Globus pallidus (tissue), 1 donor: ENCODE results near the gene SORCS3.

ENCODE experiments used
- DNase-seq: peaks from one replicate; pipeline ENCODE4 v3.0.0-alpha.2; 2015; ENCODE audit warnings: low spot score

The SORCS3 gene

GRCh38 chr10:104921763-104922162, 280.7 kb downstream of the SORCS3 start:
- no peak for DNase-seq

DNA sequence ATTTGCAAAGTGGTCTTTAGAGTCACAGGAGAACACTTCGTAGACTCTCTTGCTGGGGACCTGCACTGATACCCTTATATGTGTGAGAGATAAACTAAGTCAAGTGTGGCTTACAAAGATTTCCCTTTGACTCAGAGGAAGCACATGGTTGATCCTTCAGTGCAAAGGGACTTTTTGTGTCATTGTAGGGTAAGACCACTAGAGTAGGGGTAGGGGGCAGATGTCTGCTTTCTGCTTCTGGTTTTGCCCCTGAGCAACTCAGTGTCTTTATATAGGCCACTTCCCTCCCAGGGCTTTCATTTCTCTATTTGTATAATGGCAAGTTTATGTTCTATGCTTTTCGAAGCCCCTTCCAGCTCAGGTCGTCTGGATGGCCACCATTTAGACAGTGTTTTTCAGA, 281.7 kb downstream of the SORCS3 start:
- no peak for DNase-seq

- DNase-seq, result no peak
These were observed 282.4 kb downstream of the SORCS3 start for GRCh38 chr10:104923501-104923900.

DNA sequence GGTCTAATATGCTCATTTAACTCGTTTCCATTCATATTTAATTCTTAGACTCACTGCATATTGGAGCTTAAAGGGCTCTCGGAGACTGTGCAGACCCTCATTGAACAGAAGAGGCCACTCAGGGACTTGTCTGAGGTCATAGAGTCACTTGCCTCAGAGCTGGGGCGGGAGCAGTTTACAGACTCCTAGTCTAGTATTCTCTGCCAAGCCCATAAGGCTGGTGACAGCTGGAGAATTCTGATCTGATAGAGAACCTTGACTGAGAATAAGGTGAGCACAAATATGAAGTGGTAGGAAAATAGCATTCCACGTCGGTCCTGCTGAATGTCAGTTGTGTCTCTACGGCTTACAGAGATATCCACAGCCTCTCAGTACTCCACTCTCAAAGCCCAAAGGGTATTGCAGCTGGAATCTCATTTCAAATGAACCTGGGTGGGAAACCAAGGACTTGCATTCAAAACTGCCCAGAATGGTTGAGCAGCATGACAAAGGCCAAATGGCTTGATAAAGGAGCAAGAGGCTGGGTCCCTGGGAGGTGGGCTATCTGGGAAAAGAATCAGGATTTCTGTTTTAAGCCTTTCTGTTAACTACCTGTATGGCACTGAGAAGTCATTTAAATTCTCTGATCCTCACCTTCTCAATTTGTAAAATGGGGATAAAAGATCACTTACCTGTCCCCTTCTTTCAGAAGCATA, 283.2 kb downstream of the SORCS3 start:
- DNase-seq, result no peak

DNA sequence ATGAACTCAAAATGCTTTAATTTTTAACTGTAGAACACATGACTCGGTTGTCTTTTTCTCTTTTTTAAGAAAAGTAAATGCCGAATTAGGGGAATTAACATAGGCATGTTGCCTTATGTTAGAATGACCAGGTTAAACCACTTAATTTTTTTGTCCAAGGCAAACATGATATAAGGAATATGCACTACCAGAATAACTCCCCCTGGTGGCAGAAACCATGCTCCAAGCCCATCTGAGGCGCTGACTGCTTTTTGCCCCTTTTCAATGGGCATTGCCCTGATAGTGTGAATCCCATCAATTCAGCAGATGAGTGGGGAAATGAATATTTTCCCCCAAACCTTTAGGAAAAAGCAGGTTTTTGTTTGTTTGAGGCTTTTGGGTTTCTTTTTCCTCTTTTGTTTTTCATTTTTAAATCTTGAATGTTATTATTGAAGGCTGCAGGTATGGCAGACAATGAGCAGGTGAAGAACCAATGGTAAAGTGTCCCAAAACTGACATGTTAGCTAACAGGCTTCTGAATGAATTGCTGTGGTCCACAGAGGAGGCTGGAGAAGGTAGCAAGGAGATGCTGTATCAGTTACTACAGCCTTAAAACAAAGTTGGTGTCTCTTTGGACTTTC, 284.3 kb downstream of the SORCS3 start:
- DNase-seq, result peak; percentile 44

GRCh38 chr10:104928734-104929133, 287.6 kb downstream of the SORCS3 start:
- DNase-seq, result no peak

GRCh38 chr10:104931612-104932134, 290.6 kb downstream of the SORCS3 start:
- no peak for DNase-seq

DNA sequence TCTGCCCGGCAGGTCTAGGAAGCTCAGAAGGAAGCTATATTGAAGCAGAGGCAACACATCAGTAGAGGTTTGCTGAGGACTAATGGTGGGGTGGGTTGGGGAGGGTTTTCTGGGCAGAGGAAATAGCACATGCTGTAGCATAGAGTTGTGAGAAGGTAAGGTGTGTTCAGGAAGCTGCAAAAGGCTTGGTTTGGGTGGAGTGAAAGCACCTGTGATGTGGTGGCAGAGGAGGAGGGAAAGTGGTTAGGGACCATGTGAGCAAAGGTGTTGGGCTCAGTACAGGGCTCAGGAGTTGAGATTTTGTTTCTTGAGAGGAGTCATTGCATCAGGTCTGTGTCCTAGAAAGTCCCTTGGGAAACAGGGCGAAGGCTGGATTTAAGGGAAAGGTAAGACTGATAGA, 294.6 kb downstream of the SORCS3 start:
- DNase-seq, result no peak

DNA sequence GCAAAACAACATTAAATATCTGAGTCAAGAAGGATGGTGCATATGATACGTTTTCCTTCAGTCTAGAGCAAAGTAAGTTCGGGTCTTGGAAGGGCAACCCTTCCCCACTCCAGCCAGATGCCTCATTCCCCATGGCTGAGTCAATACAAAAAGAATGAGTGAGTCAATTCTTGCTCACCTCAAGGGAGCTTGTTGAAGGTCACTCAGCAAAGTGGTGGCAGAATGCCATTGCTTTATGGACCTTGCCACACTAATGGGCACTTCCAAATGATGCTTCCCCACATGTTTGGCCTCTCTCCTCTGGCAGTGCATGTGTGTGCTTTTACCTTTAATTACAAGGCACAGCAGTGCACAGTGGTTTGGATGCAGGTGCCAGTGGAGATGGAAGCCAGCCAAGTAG, 296.5 kb downstream of the SORCS3 start:
- DNase-seq, result no peak

DNA sequence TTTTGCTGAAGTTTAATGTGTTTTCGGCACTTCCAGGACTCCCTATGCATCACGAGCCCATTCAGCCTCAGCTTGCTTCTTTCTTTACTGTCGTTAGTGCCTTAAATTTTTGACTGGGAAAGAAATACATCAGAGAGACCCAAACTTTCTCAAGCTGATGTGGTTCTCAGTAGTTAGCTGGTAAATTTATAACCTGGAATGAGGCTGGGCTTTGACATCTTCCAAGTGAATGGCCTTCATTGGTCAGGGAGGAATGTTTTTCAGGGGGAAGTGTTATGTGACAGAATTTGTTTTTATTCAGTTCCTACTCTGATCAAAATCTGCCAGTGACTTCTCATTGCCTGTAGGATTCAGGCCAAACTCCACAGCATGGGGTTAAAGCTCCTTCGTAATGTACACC, 296.9 kb downstream of the SORCS3 start:
- no peak for DNase-seq

- no peak for DNase-seq
These were observed 300.6 kb downstream of the SORCS3 start for GRCh38 chr10:104941662-104942061.

DNA sequence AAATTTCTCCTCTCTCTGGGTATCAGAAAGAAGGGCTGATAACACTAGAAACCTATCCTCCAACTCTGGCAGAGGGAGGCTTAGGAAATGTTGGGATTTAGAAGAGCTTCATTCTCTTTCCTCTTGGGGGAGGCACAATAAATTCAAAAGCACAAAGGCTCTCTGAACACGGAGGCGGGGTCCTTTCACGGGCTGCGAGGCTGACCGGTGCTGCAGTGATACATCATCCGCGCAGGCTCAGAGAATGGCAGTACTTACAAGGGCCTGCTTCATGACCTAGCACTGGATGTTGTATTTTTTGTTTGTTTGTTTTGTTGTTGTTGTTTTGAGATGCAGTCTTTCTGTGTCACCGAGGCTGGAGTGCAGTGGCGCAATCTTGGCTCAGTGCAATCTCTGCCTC, 306.2 kb downstream of the SORCS3 start:
- no peak for DNase-seq

DNA sequence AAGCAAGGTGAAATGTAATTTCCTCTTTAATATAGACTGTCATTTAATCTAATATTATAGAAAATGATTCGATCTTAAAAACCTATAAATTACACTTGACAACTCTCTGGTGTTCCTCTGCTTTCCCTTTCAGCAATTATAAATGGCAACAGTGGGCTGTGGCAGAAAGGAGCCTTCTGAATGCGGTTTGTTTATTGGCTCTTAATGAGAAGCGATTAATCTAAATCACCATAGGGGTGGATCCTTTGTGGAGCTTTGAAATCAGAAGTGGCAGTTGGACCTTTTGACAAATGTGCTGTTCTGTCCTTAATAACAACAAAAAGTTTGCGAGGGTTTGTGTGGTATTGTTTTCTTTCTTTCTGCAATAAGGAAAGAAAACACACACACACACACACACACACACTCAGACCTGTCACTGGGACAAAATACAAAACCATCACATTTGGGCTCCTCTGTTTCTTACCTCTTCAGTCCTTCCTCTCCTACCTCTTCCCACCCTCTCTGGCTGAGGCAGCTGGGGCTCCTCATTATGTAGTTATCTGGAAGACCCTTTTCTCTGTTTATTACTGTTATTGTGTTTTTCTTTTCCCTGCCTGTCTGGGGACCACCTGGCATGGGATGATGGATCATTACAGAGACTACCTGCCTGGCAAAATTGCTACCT, 316.2 kb downstream of the SORCS3 start:
- DNase-seq, result no peak

- no peak for DNase-seq
These were observed 325.6 kb downstream of the SORCS3 start for GRCh38 chr10:104966563-104967297.

GRCh38 chr10:104980368-104980767, 339.3 kb downstream of the SORCS3 start:
- DNase-seq, result no peak

DNA sequence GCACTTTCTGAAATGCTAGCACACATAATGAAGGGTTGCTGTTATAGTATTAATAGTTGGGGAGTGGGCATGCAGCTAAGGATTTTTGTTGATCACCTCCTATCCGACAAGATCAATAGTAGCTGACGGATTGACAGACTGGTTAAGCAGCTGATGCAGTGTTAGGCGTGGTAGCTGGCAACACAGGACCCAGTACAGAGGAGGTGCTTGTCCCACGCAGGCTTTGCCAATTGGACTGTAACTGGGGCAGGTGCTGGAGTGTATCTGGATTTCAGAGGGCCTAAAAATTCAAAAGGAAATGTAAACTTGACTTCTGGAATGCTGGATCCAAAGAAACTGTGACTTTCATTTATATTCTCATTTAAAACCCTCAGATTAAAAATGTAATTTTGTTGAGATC, 340.9 kb downstream of the SORCS3 start:
- DNase-seq, result no peak

DNA sequence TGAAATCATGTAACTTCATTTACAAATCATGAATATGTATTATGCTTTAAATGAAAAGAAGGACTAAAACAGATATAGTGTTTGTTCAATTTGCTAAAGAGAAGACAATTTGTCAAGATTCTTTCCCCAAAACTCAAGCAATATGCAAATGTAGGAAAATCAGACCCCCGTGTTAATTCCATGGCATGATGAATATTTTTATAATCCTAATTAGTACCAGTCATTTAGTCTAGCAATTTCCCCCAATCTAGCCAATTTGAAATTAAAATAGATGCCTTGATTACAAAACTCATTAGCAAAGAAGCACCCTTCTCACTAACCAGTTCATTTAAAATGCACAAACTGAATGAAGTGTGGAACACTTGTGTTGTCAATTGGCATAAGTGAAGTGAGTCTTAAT, 347.6 kb downstream of the SORCS3 start:
- DNase-seq, result no peak

DNA sequence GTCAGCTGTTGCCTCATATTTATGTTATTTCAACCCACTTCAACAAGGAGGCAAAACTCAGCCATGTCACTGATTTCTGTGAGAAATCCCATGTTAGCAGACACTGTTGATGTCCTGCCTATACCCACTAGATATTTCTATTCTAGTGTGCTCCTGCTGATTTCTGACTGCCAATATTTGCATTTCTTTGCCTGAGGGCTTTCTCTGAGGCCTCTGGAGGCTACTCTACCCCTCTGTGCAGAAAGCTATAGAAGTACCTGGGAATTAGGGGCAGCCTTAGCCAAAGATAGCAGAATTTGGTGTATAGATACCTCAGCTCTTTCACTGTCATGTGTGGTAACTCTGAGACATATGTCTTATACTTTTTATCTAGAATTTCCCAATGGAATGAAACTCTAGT, 348.8 kb downstream of the SORCS3 start:
- DNase-seq, result no peak

GRCh38 chr10:104993085-104993484, 352.0 kb downstream of the SORCS3 start:
- DNase-seq, result no peak

DNA sequence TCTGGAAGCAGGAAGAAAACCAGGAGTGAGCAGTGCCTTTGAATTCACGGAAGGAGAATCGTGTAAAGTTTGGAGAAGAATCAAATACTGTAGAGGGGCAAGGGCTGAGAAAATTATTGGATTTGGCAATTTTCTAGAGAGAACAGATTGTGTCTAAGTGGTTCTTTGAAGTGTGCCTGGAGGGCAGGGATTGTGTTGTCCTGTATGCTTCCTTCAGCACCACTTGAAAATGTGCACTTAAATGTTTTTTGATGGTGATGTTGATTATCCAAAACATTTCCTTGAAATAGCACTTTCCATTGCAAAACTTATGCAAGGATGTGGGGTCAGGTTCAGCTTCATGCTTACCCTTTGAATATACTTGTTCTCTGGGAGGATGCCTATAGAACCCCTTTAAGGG, 360.2 kb downstream of the SORCS3 start:
- no peak for DNase-seq

DNA sequence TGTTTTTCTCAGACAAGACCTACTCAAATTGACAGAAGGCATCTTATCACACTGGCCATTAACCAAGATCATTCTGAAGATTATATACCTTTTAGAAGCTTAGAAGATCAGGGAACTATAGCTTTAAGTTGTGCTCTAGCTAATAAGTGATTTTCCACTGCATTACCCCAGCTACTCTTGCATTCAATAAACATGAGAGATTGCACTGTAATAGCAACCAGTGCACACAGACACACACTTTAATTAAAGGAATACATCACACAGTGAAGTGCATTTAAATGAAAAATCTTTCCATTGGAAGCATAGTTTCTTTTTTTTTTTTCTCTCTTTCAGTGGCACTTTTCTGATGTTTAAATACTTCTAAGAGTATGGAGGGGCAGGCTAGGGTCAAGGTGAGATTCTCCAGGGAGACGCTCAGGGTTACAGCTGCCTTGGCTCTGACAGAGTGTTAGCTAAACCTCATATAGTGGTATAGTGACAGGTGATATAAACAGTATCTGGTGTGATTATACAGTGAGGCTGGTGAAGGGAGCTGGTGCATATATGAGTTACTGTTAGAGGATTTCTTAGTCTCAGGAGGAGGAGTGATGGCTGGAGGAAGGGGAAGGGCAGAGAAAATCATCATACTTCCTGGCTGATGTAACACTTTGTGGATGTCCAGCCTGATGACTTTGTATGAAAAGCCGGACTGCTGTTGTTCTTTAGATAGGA, 369.5 kb downstream of the SORCS3 start:
- DNase-seq, result no peak

DNA sequence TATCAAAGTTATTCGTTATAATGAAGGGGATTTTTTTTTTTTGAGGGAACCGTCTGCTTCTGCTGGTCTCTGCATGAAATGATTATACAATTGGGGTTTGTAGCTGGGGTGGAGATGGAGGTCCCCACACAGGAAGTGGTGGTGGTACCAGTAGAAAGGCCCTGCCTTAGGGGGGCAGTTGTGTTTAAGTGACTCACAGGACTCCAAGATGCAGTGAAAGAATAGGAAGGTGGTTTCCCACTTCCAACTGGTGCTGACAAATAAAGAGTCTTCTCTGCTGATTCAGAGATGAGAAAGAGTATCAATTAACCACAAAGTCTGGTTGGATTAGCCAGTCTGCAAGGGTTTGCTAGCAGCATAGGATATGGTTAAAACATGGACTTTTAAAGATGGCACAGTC, 376.0 kb downstream of the SORCS3 start:
- no peak for DNase-seq
